HCT116 (cell line): Measurements from ENCODE around the gene RAB27A.

Source experiments
- ELF1 ChIP-seq: IDR thresholded peaks from 2 replicates; pipeline ENCODE4 v1.6.1; 2012; ENCODE audit warnings: low read depth, borderline replicate concordance
- EZH2 ChIP-seq: fragments of 200-600 bp; sonication (generic); IDR thresholded peaks from 2 replicates; pipeline ENCODE4 v1.6.1; 2017; ENCODE audit warnings: antibody characterized with exemption, mixed run types
- JUND ChIP-seq: IDR thresholded peaks from 2 replicates; pipeline ENCODE4 v1.6.1; 2012
- ZFX ChIP-seq: fragments of 450-650 bp; IDR thresholded peaks from 2 replicates; pipeline ENCODE4 v1.6.1; 2017
- ZNF274 ChIP-seq: fragments of 200-500 bp; sonication (Bioruptor generic); IDR thresholded peaks from 2 replicates; pipeline ENCODE4 v1.6.1; 2014; ENCODE audit warnings: mild to moderate bottlenecking, low read depth, low read length, inconsistent platforms
- TF ChIP-seq, protein P1 (sequence below), 3 experiments: fragments of 200-600 bp in 1 of 3; sonication (generic) in 1 of 3; IDR thresholded peaks in 2 of 3; conservative IDR thresholded peaks in 1 of 3; 2 replicates each; pipeline ENCODE4 v1.5.1; 2012 to 2017; ENCODE audit warnings: low read depth in 2 of 3, low read length in 2 of 3, antibody characterized with exemption in 1 of 3, borderline replicate concordance in 1 of 3, control low read depth in 1 of 3, mild to moderate bottlenecking in 1 of 3, mixed read lengths in 1 of 3, mixed run types in 1 of 3, moderate library complexity in 1 of 3; ENCODE audit not compliant: insufficient read depth in 1 of 3

DNA sequence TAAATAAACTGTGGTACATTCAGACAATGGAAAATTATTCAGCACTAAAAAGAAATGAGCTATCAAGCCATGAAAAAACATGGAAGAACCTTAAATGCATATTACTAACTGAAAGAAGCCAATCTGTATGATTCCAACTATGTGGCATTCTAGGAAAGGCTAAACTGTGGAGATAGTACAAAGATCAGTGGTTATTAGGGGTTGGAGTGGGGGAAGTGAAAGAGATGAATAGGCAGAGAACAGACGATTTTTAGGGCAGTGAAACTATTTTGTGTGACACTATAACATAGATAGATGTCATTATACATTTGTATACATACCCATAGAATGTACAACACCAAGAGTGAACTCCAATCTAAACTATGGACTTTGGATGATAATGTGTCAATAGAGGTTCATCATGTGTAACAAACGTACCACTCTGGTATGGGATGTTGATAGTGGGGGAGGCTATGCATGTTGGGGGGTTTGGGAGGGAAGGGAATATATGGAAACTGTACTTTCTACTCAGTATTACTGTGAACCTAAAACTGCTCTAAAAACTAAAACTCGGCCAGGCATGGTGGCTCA, 29.0 kb downstream of the RAB27A start:
- TF ChIP-seq, protein P1, sequence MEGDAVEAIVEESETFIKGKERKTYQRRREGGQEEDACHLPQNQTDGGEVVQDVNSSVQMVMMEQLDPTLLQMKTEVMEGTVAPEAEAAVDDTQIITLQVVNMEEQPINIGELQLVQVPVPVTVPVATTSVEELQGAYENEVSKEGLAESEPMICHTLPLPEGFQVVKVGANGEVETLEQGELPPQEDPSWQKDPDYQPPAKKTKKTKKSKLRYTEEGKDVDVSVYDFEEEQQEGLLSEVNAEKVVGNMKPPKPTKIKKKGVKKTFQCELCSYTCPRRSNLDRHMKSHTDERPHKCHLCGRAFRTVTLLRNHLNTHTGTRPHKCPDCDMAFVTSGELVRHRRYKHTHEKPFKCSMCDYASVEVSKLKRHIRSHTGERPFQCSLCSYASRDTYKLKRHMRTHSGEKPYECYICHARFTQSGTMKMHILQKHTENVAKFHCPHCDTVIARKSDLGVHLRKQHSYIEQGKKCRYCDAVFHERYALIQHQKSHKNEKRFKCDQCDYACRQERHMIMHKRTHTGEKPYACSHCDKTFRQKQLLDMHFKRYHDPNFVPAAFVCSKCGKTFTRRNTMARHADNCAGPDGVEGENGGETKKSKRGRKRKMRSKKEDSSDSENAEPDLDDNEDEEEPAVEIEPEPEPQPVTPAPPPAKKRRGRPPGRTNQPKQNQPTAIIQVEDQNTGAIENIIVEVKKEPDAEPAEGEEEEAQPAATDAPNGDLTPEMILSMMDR (IDR thresholded peaks at IDR 0.05 in 2 of 3, conservative IDR thresholded peaks at IDR 0.05 in 1 of 3; ENCODE audit: borderline replicate concordance in 1 of 3, insufficient read depth in 1 of 3, low read depth in 2 of 3, low read length in 2 of 3): no peak
- TF ChIP-seq ZFX (no peak), EZH2 (no peak), ELF1 (no peak), JUND (no peak), ZNF274 (no peak)
